Measurements from ENCODE around the gene PNPLA1.

PNPLA1 gene

GRCh38 chr6:36292170-36292569 is 22.3 kb downstream of the PNPLA1 start:
- no peaks in the 10 kb centered on the region for H3K9me3 ChIP-seq (ENCODE audit: control insufficient read depth, insufficient read depth, low read length)
- H3K27me3 ChIP-seq (ENCODE audit: control insufficient read depth, insufficient read depth, low read length): no peaks in the 10 kb centered on the region
- no peak overlapping the region for H3K4me3 ChIP-seq (ENCODE audit: low read depth, low read length)
- no peaks in the 10 kb centered on the region for H3K36me3 ChIP-seq (ENCODE audit: control insufficient read depth, insufficient read depth, low read length)
- no peaks in the 10 kb centered on the region for H3K4me1 ChIP-seq (ENCODE audit: control insufficient read depth, insufficient read depth, low read length)
- H3K9ac ChIP-seq (ENCODE audit: low read depth, low read length): no peak overlapping the region

- Histone ChIP-seq H3K4me3 (ENCODE audit: low read depth, low read length) (no peak overlapping the region), H3K36me3 (ENCODE audit: control insufficient read depth, insufficient read depth, low read length) (no peaks in the 10 kb centered on the region), H3K27me3 (ENCODE audit: control insufficient read depth, insufficient read depth, low read length) (no peaks in the 10 kb centered on the region), H3K9ac (ENCODE audit: low read depth, low read length) (no peak overlapping the region), H3K4me1 (ENCODE audit: control insufficient read depth, insufficient read depth, low read length) (no peaks in the 10 kb centered on the region), H3K9me3 (ENCODE audit: control insufficient read depth, insufficient read depth, low read length) (no peaks in the 10 kb centered on the region)
These were observed 26.4 kb downstream of the PNPLA1 start for GRCh38 chr6:36296240-36296639.

- no peak overlapping the region for H3K9ac ChIP-seq (ENCODE audit: low read depth, low read length)
These were observed 27.2 kb downstream of the PNPLA1 start for GRCh38 chr6:36297051-36297450.

GRCh38 chr6:36297511-36297910 is 27.7 kb downstream of the PNPLA1 start:
- no peak overlapping the region for H3K9ac ChIP-seq (ENCODE audit: low read depth, low read length)
- H3K36me3 ChIP-seq (ENCODE audit: control insufficient read depth, insufficient read depth, low read length): no peaks in the 10 kb centered on the region
- H3K27me3 ChIP-seq (ENCODE audit: control insufficient read depth, insufficient read depth, low read length): no peaks in the 10 kb centered on the region
- H3K9me3 ChIP-seq (ENCODE audit: control insufficient read depth, insufficient read depth, low read length): no peaks in the 10 kb centered on the region
- H3K4me1 ChIP-seq (ENCODE audit: control insufficient read depth, insufficient read depth, low read length): no peaks in the 10 kb centered on the region
- no peak overlapping the region for H3K4me3 ChIP-seq (ENCODE audit: low read depth, low read length)

More at GRCh38 chr6:36297051-36297450, 27.2 kb downstream of the PNPLA1 start:
- H3K9me3 ChIP-seq (ENCODE audit: control insufficient read depth, insufficient read depth, low read length): no peaks in the 10 kb centered on the region
- H3K4me1 ChIP-seq (ENCODE audit: control insufficient read depth, insufficient read depth, low read length): no peaks in the 10 kb centered on the region
- H3K4me3 ChIP-seq (ENCODE audit: low read depth, low read length): no peak overlapping the region
- H3K27me3 ChIP-seq (ENCODE audit: control insufficient read depth, insufficient read depth, low read length): no peaks in the 10 kb centered on the region
- H3K36me3 ChIP-seq (ENCODE audit: control insufficient read depth, insufficient read depth, low read length): no peaks in the 10 kb centered on the region

GRCh38 chr6:36298027-36298426 is 28.2 kb downstream of the PNPLA1 start:
- H3K36me3 ChIP-seq (ENCODE audit: control insufficient read depth, insufficient read depth, low read length): no peaks in the 10 kb centered on the region
- H3K27me3 ChIP-seq (ENCODE audit: control insufficient read depth, insufficient read depth, low read length): no peaks in the 10 kb centered on the region
- no peak overlapping the region for H3K4me3 ChIP-seq (ENCODE audit: low read depth, low read length)
- no peaks in the 10 kb centered on the region for H3K4me1 ChIP-seq (ENCODE audit: control insufficient read depth, insufficient read depth, low read length)
- H3K9ac ChIP-seq (ENCODE audit: low read depth, low read length): no peak overlapping the region
- H3K9me3 ChIP-seq (ENCODE audit: control insufficient read depth, insufficient read depth, low read length): no peaks in the 10 kb centered on the region

- H3K4me1 ChIP-seq (ENCODE audit: control insufficient read depth, insufficient read depth, low read length): no peaks in the 10 kb centered on the region
- no peak overlapping the region for H3K9ac ChIP-seq (ENCODE audit: low read depth, low read length)
- no peaks in the 10 kb centered on the region for H3K36me3 ChIP-seq (ENCODE audit: control insufficient read depth, insufficient read depth, low read length)
- no peak overlapping the region for H3K4me3 ChIP-seq (ENCODE audit: low read depth, low read length)
- H3K9me3 ChIP-seq (ENCODE audit: control insufficient read depth, insufficient read depth, low read length): no peaks in the 10 kb centered on the region
- no peaks in the 10 kb centered on the region for H3K27me3 ChIP-seq (ENCODE audit: control insufficient read depth, insufficient read depth, low read length)
These were observed 31.3 kb downstream of the PNPLA1 start for GRCh38 chr6:36301085-36301658.

- no peak overlapping the region for H3K4me3 ChIP-seq (ENCODE audit: low read depth, low read length)
- H3K4me1 ChIP-seq (ENCODE audit: control insufficient read depth, insufficient read depth, low read length): peaks cover 3% of the 10 kb centered on the region
- H3K9me3 ChIP-seq (ENCODE audit: control insufficient read depth, insufficient read depth, low read length): no peaks in the 10 kb centered on the region
- H3K9ac ChIP-seq (ENCODE audit: low read depth, low read length): no peak overlapping the region
- no peaks in the 10 kb centered on the region for H3K36me3 ChIP-seq (ENCODE audit: control insufficient read depth, insufficient read depth, low read length)
- H3K27me3 ChIP-seq (ENCODE audit: control insufficient read depth, insufficient read depth, low read length): no peaks in the 10 kb centered on the region
These were observed 31.9 kb downstream of the PNPLA1 start for GRCh38 chr6:36301781-36302180.

- Histone ChIP-seq H3K4me3 (ENCODE audit: low read depth, low read length) (no peak overlapping the region), H3K9me3 (ENCODE audit: control insufficient read depth, insufficient read depth, low read length) (no peaks in the 10 kb centered on the region), H3K9ac (ENCODE audit: low read depth, low read length) (no peak overlapping the region), H3K4me1 (ENCODE audit: control insufficient read depth, insufficient read depth, low read length) (peaks cover 3% of the 10 kb centered on the region), H3K36me3 (ENCODE audit: control insufficient read depth, insufficient read depth, low read length) (no peaks in the 10 kb centered on the region), H3K27me3 (ENCODE audit: control insufficient read depth, insufficient read depth, low read length) (no peaks in the 10 kb centered on the region)
These were observed 32.5 kb downstream of the PNPLA1 start for GRCh38 chr6:36302227-36302976.

GRCh38 chr6:36305885-36306284 is 36.0 kb downstream of the PNPLA1 start:
- Histone ChIP-seq H3K36me3 (ENCODE audit: control insufficient read depth, insufficient read depth, low read length) (no peaks in the 10 kb centered on the region), H3K27me3 (ENCODE audit: control insufficient read depth, insufficient read depth, low read length) (no peaks in the 10 kb centered on the region), H3K4me1 (ENCODE audit: control insufficient read depth, insufficient read depth, low read length) (peaks cover 3% of the 10 kb centered on the region), H3K9ac (ENCODE audit: low read depth, low read length) (no peak overlapping the region), H3K4me3 (ENCODE audit: low read depth, low read length) (no peak overlapping the region), H3K9me3 (ENCODE audit: control insufficient read depth, insufficient read depth, low read length) (no peaks in the 10 kb centered on the region)

GRCh38 chr6:36306375-36306774 is 36.5 kb downstream of the PNPLA1 start:
- Histone ChIP-seq H3K9me3 (ENCODE audit: control insufficient read depth, insufficient read depth, low read length) (no peaks in the 10 kb centered on the region), H3K36me3 (ENCODE audit: control insufficient read depth, insufficient read depth, low read length) (no peaks in the 10 kb centered on the region), H3K27me3 (ENCODE audit: control insufficient read depth, insufficient read depth, low read length) (no peaks in the 10 kb centered on the region), H3K4me3 (ENCODE audit: low read depth, low read length) (no peak overlapping the region), H3K9ac (ENCODE audit: low read depth, low read length) (no peak overlapping the region), H3K4me1 (ENCODE audit: control insufficient read depth, insufficient read depth, low read length) (peaks cover 3% of the 10 kb centered on the region)

GRCh38 chr6:36308514-36308913 is 38.7 kb downstream of the PNPLA1 start:
- Histone ChIP-seq H3K9me3 (ENCODE audit: control insufficient read depth, insufficient read depth, low read length) (no peaks in the 10 kb centered on the region), H3K9ac (ENCODE audit: low read depth, low read length) (no peak overlapping the region), H3K4me1 (ENCODE audit: control insufficient read depth, insufficient read depth, low read length) (peaks cover 3% of the 10 kb centered on the region), H3K4me3 (ENCODE audit: low read depth, low read length) (no peak overlapping the region), H3K36me3 (ENCODE audit: control insufficient read depth, insufficient read depth, low read length) (no peaks in the 10 kb centered on the region), H3K27me3 (ENCODE audit: control insufficient read depth, insufficient read depth, low read length) (no peaks in the 10 kb centered on the region)

GRCh38 chr6:36309203-36309602 is 39.3 kb downstream of the PNPLA1 start:
- H3K9me3 ChIP-seq (ENCODE audit: control insufficient read depth, insufficient read depth, low read length): no peaks in the 10 kb centered on the region
- no peaks in the 10 kb centered on the region for H3K36me3 ChIP-seq (ENCODE audit: control insufficient read depth, insufficient read depth, low read length)
- no peak overlapping the region for H3K4me3 ChIP-seq (ENCODE audit: low read depth, low read length)
- H3K9ac ChIP-seq (ENCODE audit: low read depth, low read length): no peak overlapping the region
- H3K27me3 ChIP-seq (ENCODE audit: control insufficient read depth, insufficient read depth, low read length): no peaks in the 10 kb centered on the region
- H3K4me1 ChIP-seq (ENCODE audit: control insufficient read depth, insufficient read depth, low read length): peaks cover 7% of the 10 kb centered on the region
